HG02973 (cell line): Measurements from ENCODE around the gene ERC2.

Experiments
- ATAC-seq: cut with Tn5 transposase; IDR thresholded peaks from one replicate; pipeline ENCODE4 v1.9.1; 2021; ENCODE audit warnings: moderate library complexity; ENCODE audit not compliant: unreplicated experiment

ERC2 gene

DNA sequence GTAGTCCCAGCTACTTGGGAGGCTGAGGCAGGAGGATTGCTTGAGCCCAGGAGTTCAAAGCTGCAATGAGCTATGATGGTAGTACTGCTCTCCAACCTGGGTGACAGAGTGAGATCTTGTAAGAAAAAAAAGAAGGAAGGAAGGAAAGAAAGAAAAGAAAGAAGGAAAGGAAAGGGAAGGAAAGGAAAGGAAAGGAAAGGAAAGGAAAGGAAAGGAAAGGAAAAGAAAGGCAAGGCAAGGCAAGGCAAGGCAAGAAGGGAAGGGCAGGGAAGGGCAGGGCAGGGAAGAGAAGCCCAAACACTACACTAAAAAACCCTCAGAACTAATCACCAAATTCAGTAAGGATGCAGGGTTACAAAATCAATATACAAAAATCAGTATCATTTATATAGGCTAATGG is 341.6 kb downstream of the ERC2 start:
- no peak for ATAC-seq

DNA sequence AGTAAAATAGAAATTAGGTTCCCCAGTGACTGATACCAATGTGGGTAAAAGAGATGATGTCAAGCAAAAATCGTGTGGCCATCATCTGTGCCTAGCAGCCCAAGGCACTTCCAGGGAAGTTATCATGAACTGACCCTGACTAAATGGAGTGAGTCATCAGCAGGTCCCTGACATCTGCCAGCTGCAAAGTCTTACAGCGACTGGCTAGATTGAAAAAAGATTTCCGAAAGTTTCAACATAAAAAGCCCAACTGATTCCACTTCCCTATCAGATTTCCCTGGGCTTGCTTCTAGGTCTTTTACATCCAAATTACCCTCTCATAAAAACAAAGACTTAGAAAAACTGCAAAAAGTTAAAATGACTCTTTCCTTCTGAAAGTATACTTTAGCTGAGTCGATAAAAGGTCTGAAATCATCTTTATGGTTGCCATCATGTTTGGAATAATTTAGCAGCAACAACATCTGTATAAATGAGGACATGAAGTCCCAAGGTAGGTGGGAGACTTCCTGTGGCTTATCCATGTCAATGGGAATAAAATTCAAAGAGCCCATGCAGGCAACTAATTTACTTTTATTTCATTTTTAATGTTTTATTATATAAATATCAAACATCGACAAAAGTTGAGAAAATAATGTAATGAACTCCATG is 342.8 kb downstream of the ERC2 start:
- no peak for ATAC-seq

DNA sequence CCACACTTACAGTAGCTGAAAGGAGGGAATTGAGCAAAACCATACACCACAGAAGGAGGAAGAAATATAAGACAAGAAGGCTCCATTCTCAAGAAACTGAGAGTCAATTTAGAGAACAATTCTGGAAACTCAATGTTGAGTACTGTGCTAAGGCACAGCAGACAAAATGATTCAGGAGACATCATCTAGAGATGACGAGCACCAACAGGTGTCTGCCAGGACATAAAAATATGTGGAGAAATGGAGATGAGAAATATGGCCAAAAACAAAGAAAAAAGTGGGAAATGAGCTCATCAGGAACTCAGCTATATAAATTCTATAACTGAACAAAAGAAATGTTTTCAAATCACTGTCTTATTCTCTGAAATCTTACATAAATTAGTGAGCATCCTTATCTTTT is 343.7 kb downstream of the ERC2 start:
- ATAC-seq, result no peak

DNA sequence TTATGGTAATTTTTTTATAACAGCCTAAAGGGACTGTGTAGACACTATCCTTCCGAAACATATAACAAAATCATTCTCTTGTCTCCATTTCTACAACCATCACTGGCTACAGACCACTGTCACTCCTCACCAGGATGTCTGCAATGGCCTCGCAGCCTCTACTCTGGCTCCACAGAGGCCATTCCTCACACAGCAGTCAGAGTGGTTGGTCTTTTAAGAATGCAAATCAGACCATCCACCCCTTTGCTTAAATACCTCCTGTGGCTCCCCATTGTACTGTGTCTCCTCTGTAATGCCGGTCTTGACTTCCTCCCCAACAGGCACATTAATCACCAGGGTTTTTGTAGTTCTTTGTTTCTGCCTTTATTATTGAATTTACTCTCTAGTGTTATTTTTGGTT is 344.8 kb downstream of the ERC2 start:
- ATAC-seq, result no peak

DNA sequence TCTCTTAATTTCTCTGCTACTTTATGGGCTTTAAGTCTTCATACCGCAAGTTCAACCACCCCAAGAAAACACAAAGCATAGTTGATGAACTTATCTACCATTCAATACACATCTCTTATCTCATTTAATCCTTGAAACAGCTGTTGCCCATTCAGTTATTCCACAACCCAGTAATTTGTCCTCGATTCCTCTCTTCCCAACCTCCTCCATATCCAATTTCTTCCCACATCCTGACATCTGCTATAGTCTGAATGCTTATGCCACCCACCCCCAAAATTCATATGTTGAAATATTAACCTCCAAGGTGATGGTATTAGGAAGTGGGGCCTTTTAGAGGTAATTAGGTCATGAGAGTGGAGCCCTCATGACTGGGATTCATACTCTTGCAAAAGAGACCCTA is 345.4 kb downstream of the ERC2 start:
- no peak for ATAC-seq

DNA sequence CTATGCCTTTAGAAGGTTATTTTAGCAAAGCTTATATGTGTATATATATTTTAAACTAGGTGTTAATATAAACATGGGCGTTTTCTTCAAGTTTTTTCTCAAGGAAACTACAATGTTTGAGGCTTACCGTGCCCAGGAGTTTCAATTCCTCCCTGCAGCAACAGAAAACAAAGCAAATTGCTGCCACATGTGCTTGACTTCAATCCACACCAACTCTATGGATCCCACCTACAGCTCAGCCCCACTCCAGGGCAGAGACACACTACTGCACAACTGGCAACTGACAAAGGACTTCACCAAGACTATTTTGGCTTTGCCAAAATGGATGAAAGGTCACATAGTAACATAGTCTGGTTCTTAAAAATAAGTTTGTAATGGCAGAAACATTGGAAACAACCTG is 346.6 kb downstream of the ERC2 start:
- ATAC-seq, result no peak

DNA sequence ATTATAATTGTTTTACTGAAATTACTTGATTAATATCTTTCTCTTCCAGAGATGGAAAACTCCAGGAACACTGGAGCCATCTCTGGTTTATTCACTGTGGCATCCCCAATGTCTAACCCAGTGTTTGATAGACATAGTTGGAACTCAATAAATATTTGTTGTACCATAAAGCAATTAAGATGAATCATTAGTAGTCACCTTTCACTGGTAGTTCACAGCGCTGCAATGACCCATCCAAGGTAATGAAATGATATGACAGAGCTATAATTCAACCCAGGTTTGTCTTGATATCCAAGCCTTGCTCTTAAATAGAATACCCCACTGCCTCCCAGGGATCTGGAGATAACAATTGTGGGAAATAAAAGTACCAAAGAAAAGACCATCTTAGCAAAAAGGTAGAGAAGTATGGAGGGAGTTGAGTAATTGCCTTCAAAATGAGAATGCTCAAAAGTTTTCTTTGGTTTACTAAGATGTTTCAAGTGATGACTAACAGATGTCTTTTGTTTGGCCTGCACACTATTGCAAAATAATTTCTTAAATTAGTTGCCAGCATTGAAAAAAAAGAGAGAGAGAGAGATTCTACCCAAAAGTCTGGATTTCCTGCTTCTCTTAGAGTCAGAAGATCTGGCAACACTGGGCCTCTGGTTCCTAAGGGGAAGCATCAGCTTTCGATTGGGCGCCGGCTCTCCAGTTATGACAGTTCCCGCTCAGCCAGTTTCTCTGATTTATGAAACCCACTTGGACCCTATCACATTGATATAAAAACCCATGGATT is 348.5 kb downstream of the ERC2 start:
- ATAC-seq, result no peak

GRCh38 chr3:56118968-56119367 is 349.3 kb downstream of the ERC2 start:
- no peak for ATAC-seq

- no peak for ATAC-seq
These were observed 352.6 kb downstream of the ERC2 start for GRCh38 chr3:56115698-56116097.

- no peak for ATAC-seq
These were observed 353.1 kb downstream of the ERC2 start for GRCh38 chr3:56115199-56115598.

GRCh38 chr3:56113908-56114307 is 354.4 kb downstream of the ERC2 start:
- ATAC-seq, result no peak

GRCh38 chr3:56113231-56113630 is 355.0 kb downstream of the ERC2 start:
- no peak for ATAC-seq

DNA sequence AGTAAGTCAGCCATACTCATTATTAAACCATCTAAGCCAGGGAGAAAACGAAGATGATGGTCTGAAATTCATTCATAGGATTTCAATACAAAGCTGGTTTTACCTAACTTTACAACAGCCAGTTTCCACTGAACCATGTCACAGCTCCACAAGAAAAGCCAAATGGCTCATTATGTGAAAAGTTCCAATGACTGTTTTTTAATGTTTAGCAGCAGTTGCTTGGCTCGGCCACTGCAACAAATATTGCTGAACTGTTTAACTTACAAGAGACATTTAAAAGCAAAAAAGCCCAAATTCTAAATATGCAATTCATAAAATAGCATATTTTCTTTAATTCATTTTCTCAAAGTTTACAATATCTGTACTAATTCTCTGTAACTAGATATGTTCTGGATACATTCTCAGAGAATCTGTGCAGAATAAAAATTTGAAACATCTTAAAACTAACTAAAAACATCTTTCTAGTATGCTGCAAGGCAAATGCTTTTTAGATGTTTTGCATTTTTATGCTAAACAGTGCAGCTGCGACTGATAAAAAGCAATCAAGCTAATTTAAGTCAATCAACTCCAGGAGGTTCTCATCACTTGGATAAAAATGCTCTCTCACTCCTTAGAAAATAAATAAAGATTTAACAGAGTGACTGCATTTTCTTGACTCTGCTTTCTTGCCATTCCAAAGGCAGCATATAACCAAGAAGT is 356.5 kb downstream of the ERC2 start:
- ATAC-seq, result no peak

- ATAC-seq, result no peak
These were observed 357.4 kb downstream of the ERC2 start for GRCh38 chr3:56110886-56111285.

GRCh38 chr3:56107157-56107556 is 361.1 kb downstream of the ERC2 start:
- ATAC-seq, result no peak

- no peak for ATAC-seq
These were observed 366.2 kb downstream of the ERC2 start for GRCh38 chr3:56102032-56102431.

- no peak for ATAC-seq
These were observed 366.7 kb downstream of the ERC2 start for GRCh38 chr3:56101576-56101975.

DNA sequence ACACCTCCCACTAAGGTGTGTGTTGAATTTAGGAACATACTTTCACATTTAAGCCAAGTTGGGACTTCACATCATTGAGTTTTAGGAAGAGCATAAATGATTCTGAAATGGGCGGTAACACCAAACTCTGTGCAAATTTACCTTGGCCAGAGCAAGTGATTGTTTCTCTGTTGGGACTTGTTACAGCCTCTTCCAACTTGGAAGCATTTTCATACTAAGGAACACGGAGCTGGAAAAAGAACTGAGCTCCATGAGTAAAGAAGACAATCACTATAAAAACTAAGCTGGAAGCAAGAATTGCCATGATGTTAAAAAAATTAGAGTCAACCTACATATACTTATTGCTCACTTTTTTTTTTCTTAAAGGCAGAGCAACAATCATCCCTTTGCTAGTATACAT is 371.3 kb downstream of the ERC2 start:
- no peak for ATAC-seq

- ATAC-seq, result no peak
These were observed 374.1 kb downstream of the ERC2 start for GRCh38 chr3:56094170-56094569.

- ATAC-seq, result no peak
These were observed 378.5 kb downstream of the ERC2 start for GRCh38 chr3:56089739-56090138.

DNA sequence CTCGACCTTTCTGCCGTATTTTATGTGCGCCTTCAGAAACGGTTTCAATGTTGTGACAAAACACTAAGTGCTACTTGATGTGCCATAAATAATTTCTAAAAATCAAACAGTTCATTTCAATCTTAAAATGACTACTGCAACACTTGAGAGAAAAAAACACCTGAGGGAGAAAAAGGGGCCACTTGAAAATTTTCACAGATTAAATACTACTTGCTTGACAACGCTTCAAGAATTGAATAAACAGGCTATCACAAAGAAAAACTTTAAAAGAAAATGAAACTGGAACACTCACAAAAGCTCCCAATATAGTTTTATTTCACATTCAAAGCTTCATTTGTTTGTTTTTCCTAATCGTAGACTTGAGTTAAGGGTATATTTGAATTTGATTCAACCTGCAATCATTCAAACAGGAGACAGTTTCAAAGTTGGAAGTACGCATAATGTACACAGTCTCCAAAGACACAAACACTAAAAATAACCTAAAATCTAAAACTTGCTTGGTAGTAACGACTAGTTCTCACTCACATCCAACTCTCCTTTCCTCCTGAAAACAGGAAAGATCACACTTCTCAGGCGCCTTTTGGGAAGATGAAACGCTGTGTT is 380.7 kb downstream of the ERC2 start:
- ATAC-seq, result no peak

GRCh38 chr3:56086355-56086754 is 381.9 kb downstream of the ERC2 start:
- no peak for ATAC-seq
